PC-9 (cell line): ENCODE data around the gene HLCS. TPM values are rescaled to one million over a fixed set of nuclear protein-coding genes. Genes with fewer than 3 reads are reported as not detected.

Experiments used
- BruUV-seq: library from RNA; stranded (reverse); fragments of 400-500 nt; replicated peaks from 2 replicates; lab custom pipeline; 2021; lab: Mats Ljungman, UMichigan
- CTCF ChIA-PET: fragments of 300-600 bp; sonication (Branson Sonifier 250); formaldehyde crosslinking; loops from one replicate; lab custom pipeline; 2022; ENCODE audit warnings: antibody characterized with exemption; lab: Charles Lee
- POLR2A ChIA-PET: fragments of 300-600 bp; sonication (Branson Sonifier 250); formaldehyde crosslinking; loops from one replicate; lab custom pipeline; 2022; ENCODE audit warnings: antibody characterized with exemption; ENCODE audit not compliant: unreplicated experiment; lab: Charles Lee
- DNase-seq, 2 experiments: peaks; one replicate each; pipeline versions ENCODE4 v3.0.0 to v3.0.0-alpha.2; 2015 to 2022; ENCODE audit warnings: mixed read lengths in 1 of 2
- H2AFZ ChIP-seq: fragments of 200-600 bp; sonication (generic); 2 replicates; pipeline ENCODE4 v1.8.1; 2017; ENCODE audit warnings: antibody characterized with exemption
- H3F3A ChIP-seq: fragments of 200-600 bp; sonication (generic); 2 replicates; pipeline ENCODE4 v1.8.1; 2017; ENCODE audit warnings: antibody characterized with exemption, mild to moderate bottlenecking, low read depth; ENCODE audit not compliant: insufficient read depth
- H3K27ac ChIP-seq: fragments of 200-600 bp; sonication (generic); 2 replicates; pipeline ENCODE4 v1.6.1; 2016; ENCODE audit warnings: mixed run types
- H3K27me3 ChIP-seq: fragments of 200-600 bp; sonication (generic); 2 replicates; pipeline ENCODE4 v1.6.1; 2016; ENCODE audit warnings: low read depth, mixed run types; ENCODE audit not compliant: insufficient read depth
- H3K36me3 ChIP-seq: fragments of 200-600 bp; sonication (generic); 2 replicates; pipeline ENCODE4 v1.6.1; 2016; ENCODE audit warnings: low read depth, mixed run types
- H3K4me1 ChIP-seq: fragments of 200-600 bp; sonication (generic); replicated peaks from 2 replicates; pipeline ENCODE4 v1.6.1; 2016; ENCODE audit warnings: mixed run types; ENCODE audit not compliant: insufficient read depth
- H3K4me2 ChIP-seq: fragments of 200-600 bp; sonication (generic); 2 replicates; pipeline ENCODE4 v1.6.1; 2017; ENCODE audit warnings: mixed run types
- H3K4me3 ChIP-seq: fragments of 200-600 bp; sonication (generic); 2 replicates; pipeline ENCODE4 v1.6.1; 2016; ENCODE audit warnings: mixed run types
- H3K79me2 ChIP-seq: fragments of 200-600 bp; sonication (generic); 2 replicates; pipeline ENCODE4 v1.6.1; 2017; ENCODE audit warnings: low read depth, mixed run types
- H3K9me2 ChIP-seq: fragments of 200-600 bp; sonication (generic); 2 replicates; pipeline ENCODE4 v1.8.1; 2017; ENCODE audit warnings: mild to moderate bottlenecking; ENCODE audit not compliant: insufficient read depth
- H3K9me3 ChIP-seq: fragments of 200-600 bp; sonication (generic); 2 replicates; pipeline ENCODE4 v1.8.1; 2016; ENCODE audit warnings: low read depth; ENCODE audit not compliant: insufficient read depth
- H4K20me1 ChIP-seq: fragments of 200-600 bp; sonication (generic); 2 replicates; pipeline ENCODE4 v1.8.1; 2017; ENCODE audit not compliant: insufficient read depth
- CTCF ChIP-seq: fragments of 200-600 bp; sonication (generic); conservative IDR thresholded peaks from 2 replicates; pipeline ENCODE4 v1.6.1; 2017; ENCODE audit warnings: mixed run types, antibody characterized with exemption, mild to moderate bottlenecking, moderate library complexity
- EZH2 ChIP-seq: fragments of 200-600 bp; sonication (generic); IDR thresholded peaks from 2 replicates; pipeline ENCODE4 v1.8.0; 2017; ENCODE audit warnings: antibody characterized with exemption, low read depth
- intact Hi-C: fragments of 100-400 bp; cut with micrococcal nuclease; formaldehyde crosslinking; loops from one replicate; pipeline ENCODE4 v1.10.0; 2022; ENCODE audit not compliant: unreplicated experiment
- total RNA-seq: library from RNA; stranded (reverse); gene quantifications from 2 replicates; pipeline ENCODE4 v1.2.3, GENCODE V29; 2021

The HLCS gene
- total RNA-seq, 1 experiment from 2014 or later: 21.6 TPM

GRCh38 chr21:36753556-36753955 lies 212.9 kb downstream of the HLCS start:
- TF ChIP-seq CTCF (no peak), EZH2 (no peak)
- DNase-seq: no peak
- Histone ChIP-seq H3K27me3 (no peaks in the 10 kb centered on the region), H3K27ac (no peak overlapping the region), H3K4me3 (no peak overlapping the region), H4K20me1 (no peaks in the 10 kb centered on the region), H3K9me3 (no peaks in the 10 kb centered on the region), H3F3A (0 out of 2 replicates have a peak, but pooled peaks cover 16% of the 10 kb centered on the region), H3K36me3 (no peaks in the 10 kb centered on the region), H2AFZ (no peak overlapping the region), H3K79me2 (no peaks in the 10 kb centered on the region), H3K4me1 (no peaks in the 10 kb centered on the region), H3K9me2 (no peaks in the 10 kb centered on the region), H3K4me2 (no peak overlapping the region)
- BruUV-seq: no TSS peak
- intact Hi-C loops: no loop called here
- ChIA-PET CTCF (no interaction called here), POLR2A (no interaction called here)

GRCh38 chr21:36751383-36751782 lies 215.1 kb downstream of the HLCS start:
- H3K36me3 ChIP-seq: no peaks in the 10 kb centered on the region
- H3K4me3 ChIP-seq: no peak overlapping the region
- DNase-seq: no peak
- no peak overlapping the region for H3K27ac ChIP-seq
- H3K4me1 ChIP-seq: no peaks in the 10 kb centered on the region
- POLR2A ChIA-PET: no interaction called here
- no peak overlapping the region for H3K4me2 ChIP-seq
- H3K9me2 ChIP-seq: no peaks in the 10 kb centered on the region
- no peaks in the 10 kb centered on the region for H3K27me3 ChIP-seq
- no peaks in the 10 kb centered on the region for H3K79me2 ChIP-seq
- H3K9me3 ChIP-seq: no peaks in the 10 kb centered on the region
- BruUV-seq: no TSS peak
- TF ChIP-seq EZH2: no peak
- TF ChIP-seq CTCF: no peak
- H2AFZ ChIP-seq: no peak overlapping the region
- 0 out of 2 replicates have a peak, but pooled peaks cover 9% of the 10 kb centered on the region for H3F3A ChIP-seq
- intact Hi-C loops: no loop called here
- no peaks in the 10 kb centered on the region for H4K20me1 ChIP-seq
- CTCF ChIA-PET: interaction anchor here (0.7 kb wide), 1 partner anchor 305 kb away, joined by 3 read pairs; no protein-coding TSS in a partner anchor

GRCh38 chr21:36750576-36750959 lies 215.9 kb downstream of the HLCS start:
- no peaks in the 10 kb centered on the region for H3K79me2 ChIP-seq
- H3F3A ChIP-seq: 0 out of 2 replicates have a peak, but pooled peaks cover 9% of the 10 kb centered on the region
- H4K20me1 ChIP-seq: no peaks in the 10 kb centered on the region
- CTCF ChIA-PET: no interaction called here
- H2AFZ ChIP-seq: no peak overlapping the region
- no peak overlapping the region for H3K4me3 ChIP-seq
- no peak for DNase-seq
- H3K36me3 ChIP-seq: no peaks in the 10 kb centered on the region
- TF ChIP-seq EZH2 (no peak), CTCF (no peak)
- POLR2A ChIA-PET: no interaction called here
- intact Hi-C loops: no loop called here
- H3K27ac ChIP-seq: no peak overlapping the region
- no peaks in the 10 kb centered on the region for H3K27me3 ChIP-seq
- H3K9me2 ChIP-seq: no peaks in the 10 kb centered on the region
- H3K9me3 ChIP-seq: no peaks in the 10 kb centered on the region
- no TSS peak for BruUV-seq
- H3K4me1 ChIP-seq: no peaks in the 10 kb centered on the region
- H3K4me2 ChIP-seq: no peak overlapping the region
